Tibial nerve (tissue), 4 donors: Measurements from ENCODE around the gene FANK1.

Experiments used
- CTCF ChIP-seq, 5 experiments: fragments of 200-600 bp in 3 of 5; fragments of 450-650 bp in 2 of 5; sonication (generic) in 3 of 5; IDR thresholded peaks; one replicate each; pipeline ENCODE4 v1.5.1; 2016 to 2019; ENCODE audit warnings: antibody characterized with exemption in 5 of 5, mild to moderate bottlenecking in 3 of 5, moderate library complexity in 2 of 5
- EP300 ChIP-seq, 2 donors: sonication (generic); formaldehyde crosslinking; IDR thresholded peaks; one replicate each; pipeline ENCODE4 v1.6.1; 2017; ENCODE audit warnings: antibody characterized with exemption in 2 of 2, mild to moderate bottlenecking in 1 of 2
- POLR2A ChIP-seq, 2 donors: fragments of 450-650 bp; IDR thresholded peaks; one replicate each; pipeline ENCODE4 v1.6.1; 2017; ENCODE audit warnings: antibody characterized with exemption in 2 of 2, mild to moderate bottlenecking in 2 of 2, moderate library complexity in 2 of 2

- TF ChIP-seq CTCF (IDR thresholded peaks at IDR 0.05) (no peak), POLR2A (IDR thresholded peaks at IDR 0.05) (no peak), EP300 (IDR thresholded peaks at IDR 0.05) (no peak)
These were observed 126.5 kb downstream of the FANK1 start for GRCh38 chr10:126022841-126023240.
